ENCODE data around the gene DGKG. TPM values are rescaled to one million over a fixed set of nuclear protein-coding genes. Genes with fewer than 3 reads are reported as not detected.

DGKG gene
- polyA plus RNA-seq, 1 donor (not counting 4 experiments of a cell fraction or from before 2014, with no cell fraction given): 0.22 TPM

GRCh38 chr3:186119499-186119898 is 242.5 kb downstream of the DGKG start:
- no peaks in the 10 kb centered on the region for H3K36me3 ChIP-seq (ENCODE audit: control insufficient read depth in 2 of 2, extremely low read depth in 1 of 2, insufficient read depth in 2 of 2, low read length in 2 of 2)
- H4K20me1 ChIP-seq (ENCODE audit: control insufficient read depth, extremely low read depth, insufficient read depth, low read length): no peaks in the 10 kb centered on the region
- no peaks in the 10 kb centered on the region for H3K9me3 ChIP-seq (ENCODE audit: control insufficient read depth, low read depth, low read length)
- no peak for TF ChIP-seq CTCF (optimal IDR thresholded peaks at IDR 0.05 in 1 of 3, IDR thresholded peaks at IDR 0.05 in 1 of 3, conservative IDR thresholded peaks at IDR 0.05 in 1 of 3; ENCODE audit: extremely low read depth in 1 of 3, insufficient read depth in 2 of 3, low read length in 3 of 3)
- no peak for TF ChIP-seq EZH2 (IDR thresholded peaks at IDR 0.05; ENCODE audit: low read length)
- H3K4me2 ChIP-seq (ENCODE audit: control insufficient read depth, extremely low read depth, insufficient read depth, low read depth, low read length): no peak overlapping the region
- H3K4me1 ChIP-seq (ENCODE audit: control insufficient read depth, extremely low read depth, insufficient read depth, low read length): peaks cover 14% of the 10 kb centered on the region
- no peak overlapping the region for H3K27ac ChIP-seq (ENCODE audit: control insufficient read depth, insufficient read depth, low read length)
- dilution Hi-C loops (cut with MboI; ENCODE audit: extremely low pct_ligation_motif_present, low sequenced_read_pairs): no loop called here
- no peaks in the 10 kb centered on the region for H3K9me1 ChIP-seq (ENCODE audit: control insufficient read depth, extremely low read depth, insufficient read depth, low read length)
- DNase-seq (ENCODE audit: low read depth, low spot score) (no peak), FAIRE-seq (no peak)
- H3K9ac ChIP-seq (ENCODE audit: control insufficient read depth, extremely low read depth, insufficient read depth, low read length): no peak overlapping the region
- H3K4me3 ChIP-seq (ENCODE audit: control insufficient read depth in 2 of 3, extremely low read depth in 1 of 3, insufficient read depth in 2 of 3, low read depth in 1 of 3, low read length in 3 of 3): no peak overlapping the region
- H2AFZ ChIP-seq (ENCODE audit: control insufficient read depth, low read length): no peak overlapping the region
- no peaks in the 10 kb centered on the region for H3K27me3 ChIP-seq (ENCODE audit: control insufficient read depth, extremely low read depth, insufficient read depth, low read length)
- no peaks in the 10 kb centered on the region for H3K79me2 ChIP-seq (ENCODE audit: control insufficient read depth, insufficient read depth, low read length)

DNA sequence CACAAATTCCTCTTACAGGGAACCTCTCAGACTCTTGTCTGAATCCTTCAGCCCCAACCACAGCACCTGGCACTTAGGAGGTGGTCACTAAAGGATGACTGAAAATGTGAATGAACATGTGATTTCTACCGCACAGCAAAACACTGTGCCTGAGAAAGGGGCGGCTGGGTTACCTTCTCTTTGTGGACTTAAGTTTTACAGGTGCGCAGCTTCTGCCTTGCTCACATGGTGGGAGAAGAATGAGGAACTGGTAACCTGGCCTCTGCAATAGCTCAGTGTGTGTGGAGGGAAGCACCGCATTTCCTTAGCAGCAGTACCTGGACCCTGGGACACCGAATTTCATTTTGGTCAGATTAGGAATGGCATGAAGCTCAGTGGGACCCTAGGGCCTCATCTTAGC is 243.3 kb downstream of the DGKG start:
- no peak for FAIRE-seq
- dilution Hi-C loops (cut with MboI; ENCODE audit: extremely low pct_ligation_motif_present, low sequenced_read_pairs): no loop called here
- no peaks in the 10 kb centered on the region for H3K9me1 ChIP-seq (ENCODE audit: control insufficient read depth, extremely low read depth, insufficient read depth, low read length)
- H3K9me3 ChIP-seq (ENCODE audit: control insufficient read depth, low read depth, low read length): no peaks in the 10 kb centered on the region
- H2AFZ ChIP-seq (ENCODE audit: control insufficient read depth, low read length): no peak overlapping the region
- H3K9ac ChIP-seq (ENCODE audit: control insufficient read depth, extremely low read depth, insufficient read depth, low read length): no peak overlapping the region
- H3K27me3 ChIP-seq (ENCODE audit: control insufficient read depth, extremely low read depth, insufficient read depth, low read length): no peaks in the 10 kb centered on the region
- H3K79me2 ChIP-seq (ENCODE audit: control insufficient read depth, insufficient read depth, low read length): no peaks in the 10 kb centered on the region
- no peak overlapping the region for H3K27ac ChIP-seq (ENCODE audit: control insufficient read depth, insufficient read depth, low read length)
- no peak overlapping the region for H3K4me3 ChIP-seq (ENCODE audit: control insufficient read depth in 2 of 3, extremely low read depth in 1 of 3, insufficient read depth in 2 of 3, low read depth in 1 of 3, low read length in 3 of 3)
- no peak for DNase-seq (ENCODE audit: low read depth, low spot score)
- no peaks in the 10 kb centered on the region for H4K20me1 ChIP-seq (ENCODE audit: control insufficient read depth, extremely low read depth, insufficient read depth, low read length)
- H3K36me3 ChIP-seq (ENCODE audit: control insufficient read depth in 2 of 2, extremely low read depth in 1 of 2, insufficient read depth in 2 of 2, low read length in 2 of 2): no peaks in the 10 kb centered on the region
- H3K4me2 ChIP-seq (ENCODE audit: control insufficient read depth, extremely low read depth, insufficient read depth, low read depth, low read length): no peak overlapping the region
- no peak for TF ChIP-seq EZH2 (IDR thresholded peaks at IDR 0.05; ENCODE audit: low read length)
- peaks cover 10% of the 10 kb centered on the region for H3K4me1 ChIP-seq (ENCODE audit: control insufficient read depth, extremely low read depth, insufficient read depth, low read length)

DNA sequence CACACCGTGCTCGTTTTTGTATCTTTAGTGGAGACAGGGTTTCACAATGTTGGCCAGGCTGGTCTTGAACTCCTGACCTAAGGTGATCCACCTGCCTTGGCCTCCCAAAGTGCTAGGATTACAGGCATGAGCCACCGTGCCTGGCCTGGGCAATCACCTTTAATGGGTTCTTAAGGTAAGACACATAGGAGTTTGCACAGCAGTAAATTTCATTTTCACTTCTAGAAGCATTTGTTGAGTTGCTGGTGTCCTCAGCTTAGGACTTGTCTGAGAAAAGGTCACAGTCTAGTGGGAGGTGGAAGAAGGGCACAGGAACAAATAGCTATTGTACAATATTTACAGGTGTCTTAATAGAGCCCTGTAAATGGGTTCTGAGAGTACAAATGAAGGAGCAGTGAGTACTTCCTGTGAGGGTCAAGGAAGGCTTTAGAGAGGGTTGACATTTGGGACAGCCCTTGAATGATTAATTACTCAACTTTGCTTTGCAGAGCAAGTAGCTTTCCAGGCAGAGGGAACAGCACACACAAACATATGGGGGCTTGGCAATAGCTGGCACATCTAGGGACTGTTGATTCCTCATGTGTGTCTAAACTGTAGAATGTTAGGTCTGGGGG is 244.4 kb downstream of the DGKG start:
- no peak for FAIRE-seq
- dilution Hi-C loops (cut with MboI; ENCODE audit: extremely low pct_ligation_motif_present, low sequenced_read_pairs): no loop called here
- H2AFZ ChIP-seq (ENCODE audit: control insufficient read depth, low read length): no peak overlapping the region

More for the DNA sequence above, 244.4 kb downstream of the DGKG start:
- no peak overlapping the region for H3K27ac ChIP-seq (ENCODE audit: control insufficient read depth, insufficient read depth, low read length)
- no peak overlapping the region for H3K9ac ChIP-seq (ENCODE audit: control insufficient read depth, extremely low read depth, insufficient read depth, low read length)
- no peaks in the 10 kb centered on the region for H3K9me3 ChIP-seq (ENCODE audit: control insufficient read depth, low read depth, low read length)
- no peaks in the 10 kb centered on the region for H3K36me3 ChIP-seq (ENCODE audit: control insufficient read depth in 2 of 2, extremely low read depth in 1 of 2, insufficient read depth in 2 of 2, low read length in 2 of 2)
- H3K4me1 ChIP-seq (ENCODE audit: control insufficient read depth, extremely low read depth, insufficient read depth, low read length): peaks cover 10% of the 10 kb centered on the region
- H4K20me1 ChIP-seq (ENCODE audit: control insufficient read depth, extremely low read depth, insufficient read depth, low read length): no peaks in the 10 kb centered on the region
- H3K9me1 ChIP-seq (ENCODE audit: control insufficient read depth, extremely low read depth, insufficient read depth, low read length): no peaks in the 10 kb centered on the region
- no peaks in the 10 kb centered on the region for H3K27me3 ChIP-seq (ENCODE audit: control insufficient read depth, extremely low read depth, insufficient read depth, low read length)
- no peak for TF ChIP-seq CTCF (optimal IDR thresholded peaks at IDR 0.05 in 1 of 3, IDR thresholded peaks at IDR 0.05 in 1 of 3, conservative IDR thresholded peaks at IDR 0.05 in 1 of 3; ENCODE audit: extremely low read depth in 1 of 3, insufficient read depth in 2 of 3, low read length in 3 of 3)
- no peak for TF ChIP-seq EZH2 (IDR thresholded peaks at IDR 0.05; ENCODE audit: low read length)
- no peak for DNase-seq (ENCODE audit: low read depth, low spot score)
- H3K4me3 ChIP-seq (ENCODE audit: control insufficient read depth in 2 of 3, extremely low read depth in 1 of 3, insufficient read depth in 2 of 3, low read depth in 1 of 3, low read length in 3 of 3): no peak overlapping the region
- no peak overlapping the region for H3K4me2 ChIP-seq (ENCODE audit: control insufficient read depth, extremely low read depth, insufficient read depth, low read depth, low read length)
- H3K79me2 ChIP-seq (ENCODE audit: control insufficient read depth, insufficient read depth, low read length): no peaks in the 10 kb centered on the region

Data from keratinocyte (primary cell).